Kidney tubule cell (primary cell): ENCODE measurements around the gene SLC6A7.
"Not testable (repeated sequence)": the region's sequence is repeated elsewhere in the genome, so short reads cannot be mapped to it uniquely, and the experiment has no call there.

Experiments used
- DNase-seq: peaks from one replicate; pipeline ENCODE4 v3.0.0-alpha.2; 2018; ENCODE audit warnings: low spot score

The SLC6A7 gene

DNA sequence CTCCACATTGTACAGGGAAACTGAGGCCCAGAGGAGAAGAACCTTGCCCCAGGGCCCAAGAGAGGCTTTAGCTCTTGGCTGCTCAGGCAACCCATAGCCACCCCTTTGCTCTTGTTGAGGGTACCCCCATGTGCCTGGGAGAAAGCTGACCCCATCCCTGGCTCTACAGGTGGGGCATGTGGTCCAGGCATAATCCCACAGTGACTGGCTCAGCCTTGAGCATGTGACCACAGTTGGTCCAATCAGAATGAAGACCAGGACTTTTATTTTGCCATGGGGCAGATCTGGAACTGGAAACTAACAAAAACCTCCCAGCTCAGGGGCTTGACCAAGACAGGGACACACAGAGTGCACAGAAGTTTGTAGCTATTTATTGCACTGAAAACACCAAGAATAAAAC lies 29.3 kb downstream of the SLC6A7 start:
- DNase-seq = no peak

DNA sequence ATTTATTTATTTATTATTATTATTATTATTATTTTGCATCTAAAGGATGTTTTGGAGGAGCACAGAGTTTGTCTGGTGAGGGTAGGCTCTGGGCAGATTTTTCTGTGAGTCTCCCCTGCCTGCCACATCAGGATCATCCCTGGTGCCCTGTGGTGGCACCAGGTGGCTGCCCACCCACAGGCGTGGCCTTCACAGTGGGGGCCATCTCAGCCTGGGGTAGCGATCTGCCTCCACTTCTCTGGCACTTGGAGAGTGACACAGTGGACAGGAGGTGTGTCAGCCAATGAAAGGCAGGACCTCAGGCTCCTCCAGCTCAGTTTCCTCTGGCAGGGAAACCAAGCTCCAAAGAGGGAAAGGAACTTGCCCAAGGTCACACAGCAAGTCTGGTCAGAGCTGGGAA lies 30.0 kb downstream of the SLC6A7 start:
- no peak for DNase-seq

DNA sequence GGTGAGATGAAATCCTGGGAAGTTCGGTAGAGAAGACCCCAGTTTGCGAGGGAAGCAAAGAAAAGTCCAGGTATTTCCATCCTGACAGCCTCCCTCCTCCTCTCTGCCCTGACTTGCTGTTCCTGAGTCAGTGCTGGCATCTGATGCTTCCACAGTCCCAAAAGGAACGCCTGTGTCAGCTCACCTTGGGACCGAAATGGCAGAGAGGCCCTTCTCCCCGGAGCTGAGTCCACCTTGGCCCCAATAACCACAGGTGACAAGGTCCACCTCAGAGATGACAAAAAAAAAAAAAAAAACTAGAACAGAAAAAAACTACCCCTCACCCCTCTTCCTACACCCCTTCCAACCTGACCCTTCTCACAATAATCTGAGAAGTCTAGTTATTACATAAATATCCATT lies 31.6 kb downstream of the SLC6A7 start:
- no peak for DNase-seq

DNA sequence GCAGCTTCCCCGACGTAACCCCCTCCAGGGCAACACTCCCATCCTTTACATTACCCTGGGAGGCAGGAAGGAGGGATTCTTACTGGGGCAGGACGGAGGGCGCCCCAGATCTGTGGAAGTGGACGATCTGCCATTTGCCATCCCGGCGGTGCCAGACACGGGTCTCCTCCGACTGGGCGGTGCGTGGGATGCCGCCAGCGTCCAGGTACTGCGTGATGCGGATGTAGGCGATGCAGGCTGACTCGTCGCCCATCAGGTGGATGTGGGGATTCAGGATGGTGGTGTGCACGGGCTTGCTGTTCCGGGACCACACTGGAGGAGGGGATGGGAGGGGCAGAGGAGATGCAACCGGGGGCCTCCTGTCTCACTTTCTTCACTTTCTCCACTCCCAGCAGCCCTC lies 33.0 kb downstream of the SLC6A7 start:
- DNase-seq = no peak

DNA sequence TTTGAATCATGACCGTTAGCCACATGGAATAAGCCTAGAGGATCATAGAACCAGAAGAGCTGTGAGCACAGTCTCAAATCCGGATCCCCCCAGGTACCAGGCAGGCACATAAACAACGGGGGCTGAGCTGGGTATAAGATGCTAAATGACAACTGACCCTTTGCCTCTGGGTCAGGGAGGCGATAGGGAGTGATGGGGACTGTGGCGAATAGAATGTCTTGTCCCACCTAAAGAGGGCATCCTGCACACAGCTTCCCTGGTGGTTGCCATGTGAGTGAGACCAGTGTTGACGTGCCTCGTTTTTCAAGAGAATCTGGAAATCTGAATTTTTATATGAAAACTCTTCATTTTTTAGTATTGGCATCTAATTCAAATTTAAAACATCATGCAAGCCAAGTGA lies 33.6 kb downstream of the SLC6A7 start:
- DNase-seq = no peak

DNA sequence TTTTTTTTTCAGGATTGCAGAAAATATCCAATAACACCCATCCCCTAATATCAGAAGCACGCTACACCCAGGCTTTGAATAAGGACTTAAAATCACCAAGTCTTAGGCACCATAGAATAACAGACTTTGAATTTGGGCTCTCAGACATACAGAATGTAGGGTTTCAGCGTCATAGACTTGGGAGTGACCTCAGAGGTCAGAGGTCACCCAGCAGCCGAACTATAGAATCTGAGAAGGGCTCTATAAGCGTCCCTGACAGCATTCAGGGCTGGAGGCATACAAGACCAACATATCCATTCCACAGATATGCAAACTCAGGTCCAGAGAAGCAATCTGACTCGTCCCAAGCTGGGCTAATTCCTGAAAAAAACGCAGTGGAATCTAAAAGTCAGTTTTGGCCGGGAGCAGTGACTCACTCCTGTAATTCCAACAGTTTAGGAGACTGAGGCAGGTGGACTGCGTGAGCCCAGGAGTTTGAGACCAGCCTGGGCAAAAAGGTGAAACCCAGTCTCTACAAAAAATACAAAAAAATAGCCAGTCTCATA lies 34.7 kb downstream of the SLC6A7 start:
- DNase-seq = no peak

DNA sequence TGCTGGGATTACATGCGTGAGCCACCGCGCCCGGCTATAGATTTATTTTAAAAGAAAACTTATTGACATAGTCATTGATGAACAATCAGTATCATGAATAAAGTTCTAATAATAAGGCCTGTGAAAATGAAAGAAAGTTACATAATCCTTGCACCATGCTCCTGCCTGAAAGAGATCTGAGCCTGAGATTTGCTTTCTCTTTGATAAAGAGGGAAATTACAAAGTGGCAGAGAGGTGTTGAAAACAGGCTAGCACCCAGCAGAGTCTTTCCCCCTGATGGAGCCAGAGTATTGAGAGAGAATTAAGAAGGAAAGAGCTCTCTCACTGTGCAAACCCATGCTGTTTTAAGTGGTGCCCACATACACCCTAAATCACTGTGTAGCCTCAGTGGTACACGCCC lies 37.2 kb downstream of the SLC6A7 start:
- DNase-seq = no peak

DNA sequence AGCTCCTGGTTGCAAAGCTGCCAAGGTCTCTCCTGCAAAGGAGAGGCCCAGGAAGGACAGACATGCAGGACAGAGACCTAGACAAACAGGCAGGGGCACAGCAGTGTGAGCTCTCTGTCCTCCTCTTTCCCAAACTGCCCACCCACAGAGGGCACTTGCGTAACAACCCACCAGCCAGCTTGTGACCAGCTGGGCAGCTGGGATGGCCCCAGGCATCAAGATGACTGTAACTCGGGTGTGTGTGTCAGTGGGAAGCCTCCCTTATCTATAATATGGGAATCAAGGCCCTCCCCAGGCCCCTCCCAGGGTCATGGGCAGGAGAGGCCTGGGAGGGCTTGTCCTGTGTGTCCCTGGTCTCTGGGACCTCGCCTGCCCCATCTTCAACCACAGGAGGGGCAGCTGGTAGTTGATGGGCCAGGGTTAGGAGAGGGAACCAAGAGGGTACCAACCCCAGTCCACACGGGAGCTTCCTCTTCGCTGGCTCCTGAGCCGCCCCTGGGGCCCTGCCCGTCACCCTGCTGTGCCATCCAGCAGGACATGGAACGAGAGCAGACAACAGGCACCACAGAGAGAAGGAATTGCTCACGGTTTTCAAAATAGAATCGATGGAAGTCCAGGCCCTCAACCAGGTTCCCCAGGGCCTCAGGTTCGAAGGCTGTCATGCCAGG lies 37.9 kb downstream of the SLC6A7 start:
- DNase-seq = no peak

DNA sequence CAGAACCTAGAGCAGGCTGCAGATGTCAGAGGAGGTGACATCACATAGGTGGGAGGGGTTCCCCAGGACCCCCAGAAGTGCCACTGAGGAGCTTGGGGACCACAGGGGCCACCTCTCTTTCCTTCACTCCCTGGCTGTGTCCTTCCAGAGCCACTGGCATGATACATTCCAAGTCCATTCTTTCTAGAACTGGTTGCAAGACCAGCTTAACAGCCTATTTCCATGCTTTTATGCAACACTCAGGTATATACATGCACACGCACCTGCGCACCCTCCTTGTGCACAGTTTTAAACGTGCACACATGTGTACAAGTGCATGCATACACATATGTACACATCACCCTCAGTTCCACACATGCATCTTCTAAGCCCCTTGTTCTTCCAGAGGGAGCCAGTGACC lies 39.7 kb downstream of the SLC6A7 start:
- no peak for DNase-seq

DNA sequence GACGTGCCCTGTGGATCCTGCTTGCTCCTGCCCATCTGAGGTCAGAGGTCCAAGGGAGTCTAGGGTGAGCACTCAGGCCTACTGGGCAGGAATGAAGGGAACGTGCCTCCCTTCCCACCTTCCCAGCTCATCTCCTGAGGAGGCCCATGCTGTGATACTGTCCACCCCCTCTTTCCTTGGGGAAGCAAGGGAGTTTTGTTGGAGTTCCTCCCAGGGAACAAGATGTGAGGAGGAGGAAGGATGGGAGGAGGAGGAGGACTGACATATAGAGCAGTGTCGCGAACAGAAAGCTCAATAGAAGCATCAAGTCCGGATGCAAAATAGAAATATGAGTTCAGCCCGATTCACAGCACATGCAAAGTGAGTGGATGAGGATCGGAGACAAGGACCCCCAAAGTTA lies 41.0 kb downstream of the SLC6A7 start:
- DNase-seq = no peak

DNA sequence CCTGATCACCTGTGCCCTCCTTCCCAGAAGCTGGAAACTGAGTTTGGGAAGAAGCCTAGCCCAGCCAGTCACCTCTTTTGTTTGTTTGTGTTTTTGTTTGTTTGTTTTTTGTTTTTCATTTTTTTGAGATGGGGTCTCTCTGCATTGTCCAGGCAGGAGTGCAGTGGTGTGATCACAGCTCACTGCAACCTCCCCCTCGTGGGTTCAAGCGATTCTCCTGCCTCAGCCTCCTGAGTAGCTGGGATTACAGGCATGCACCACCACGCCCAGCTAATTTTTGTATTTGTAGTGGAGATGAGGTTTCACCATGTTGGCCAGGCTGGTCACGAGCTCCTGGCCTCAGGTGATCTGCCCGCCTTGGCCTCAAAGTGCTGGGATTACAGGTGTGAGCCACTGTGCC lies 43.8 kb downstream of the SLC6A7 start:
- not testable (repeated sequence) for DNase-seq

DNA sequence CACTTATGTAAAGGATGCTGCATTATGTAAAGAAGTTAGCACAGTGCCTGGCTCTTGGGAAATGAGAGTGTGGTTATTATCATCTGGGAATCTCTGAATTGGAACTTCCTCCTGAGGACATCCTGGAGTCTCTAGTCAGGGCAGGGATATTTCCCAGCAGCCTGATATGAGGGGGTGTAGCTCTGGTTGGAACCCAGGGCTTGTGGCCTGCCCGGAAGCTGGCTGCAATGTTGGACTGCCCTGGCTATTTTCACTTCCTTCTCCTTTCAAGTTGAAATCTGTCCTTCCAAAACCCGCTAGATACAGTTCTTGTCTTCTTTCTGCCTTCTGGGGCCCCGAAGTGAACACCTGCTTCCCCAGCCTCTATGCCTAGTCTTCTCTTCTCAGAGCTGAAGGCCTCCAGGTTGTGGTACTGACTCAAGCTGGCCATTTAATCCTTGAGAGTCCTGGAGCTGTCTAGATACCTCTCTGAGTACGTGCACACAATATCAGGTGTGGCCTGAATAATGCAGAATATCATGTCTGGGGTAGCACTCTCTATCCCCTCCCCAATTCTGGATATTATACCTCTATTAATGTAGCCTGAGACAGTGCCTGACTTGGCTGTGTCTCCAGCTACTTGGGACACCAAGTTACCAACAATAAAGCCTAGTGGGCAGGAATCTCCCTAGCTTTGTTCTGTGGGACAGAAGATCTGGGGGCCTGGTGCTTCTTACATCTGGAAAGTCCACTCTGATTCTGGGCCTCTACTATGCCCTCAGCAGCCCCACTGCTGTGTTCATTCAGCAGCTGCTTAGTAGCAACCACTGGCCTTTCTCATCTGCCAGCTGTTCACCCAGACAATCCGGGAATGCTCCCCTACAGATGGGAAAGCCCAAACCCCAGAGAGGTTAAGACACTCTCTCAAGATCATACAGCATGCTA lies 45.0 kb downstream of the SLC6A7 start:
- no peak for DNase-seq

DNA sequence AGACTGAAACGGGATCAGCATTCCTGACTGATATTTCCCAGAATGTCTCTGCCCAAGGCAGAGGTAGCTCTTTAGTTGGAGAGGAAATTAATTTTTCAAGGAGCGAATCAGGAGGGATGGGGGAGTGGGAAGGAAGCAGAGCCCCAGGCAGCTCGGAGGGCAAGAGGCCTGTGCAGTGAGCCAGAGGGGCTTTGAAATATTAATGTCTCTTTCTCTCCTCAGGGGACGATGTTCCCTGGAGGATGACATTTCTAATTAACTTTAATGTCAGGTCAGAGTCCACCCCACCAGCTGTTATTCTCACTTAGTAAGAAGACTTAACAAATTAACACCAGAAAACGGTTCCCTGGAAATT lies 45.6 kb downstream of the SLC6A7 start:
- no peak for DNase-seq

DNA sequence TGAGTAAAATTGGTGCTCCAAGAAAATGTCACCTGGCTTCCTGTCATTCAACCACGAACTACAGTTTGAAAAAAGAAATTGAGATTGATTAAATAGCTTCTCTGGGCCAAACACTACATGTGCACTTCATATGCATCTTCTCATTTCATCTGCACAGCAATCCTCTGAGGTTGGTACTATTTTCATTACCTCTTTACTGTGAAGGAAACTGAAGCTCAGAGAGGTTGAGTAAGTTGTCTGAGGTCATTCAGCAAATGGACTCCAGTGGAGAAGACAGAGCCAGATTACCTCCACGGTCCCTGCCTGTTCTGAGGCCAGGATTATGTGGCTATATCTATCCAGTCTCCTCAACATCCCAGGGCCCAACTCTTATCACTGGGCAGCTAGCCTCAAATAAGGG lies 46.5 kb downstream of the SLC6A7 start:
- DNase-seq = no peak

DNA sequence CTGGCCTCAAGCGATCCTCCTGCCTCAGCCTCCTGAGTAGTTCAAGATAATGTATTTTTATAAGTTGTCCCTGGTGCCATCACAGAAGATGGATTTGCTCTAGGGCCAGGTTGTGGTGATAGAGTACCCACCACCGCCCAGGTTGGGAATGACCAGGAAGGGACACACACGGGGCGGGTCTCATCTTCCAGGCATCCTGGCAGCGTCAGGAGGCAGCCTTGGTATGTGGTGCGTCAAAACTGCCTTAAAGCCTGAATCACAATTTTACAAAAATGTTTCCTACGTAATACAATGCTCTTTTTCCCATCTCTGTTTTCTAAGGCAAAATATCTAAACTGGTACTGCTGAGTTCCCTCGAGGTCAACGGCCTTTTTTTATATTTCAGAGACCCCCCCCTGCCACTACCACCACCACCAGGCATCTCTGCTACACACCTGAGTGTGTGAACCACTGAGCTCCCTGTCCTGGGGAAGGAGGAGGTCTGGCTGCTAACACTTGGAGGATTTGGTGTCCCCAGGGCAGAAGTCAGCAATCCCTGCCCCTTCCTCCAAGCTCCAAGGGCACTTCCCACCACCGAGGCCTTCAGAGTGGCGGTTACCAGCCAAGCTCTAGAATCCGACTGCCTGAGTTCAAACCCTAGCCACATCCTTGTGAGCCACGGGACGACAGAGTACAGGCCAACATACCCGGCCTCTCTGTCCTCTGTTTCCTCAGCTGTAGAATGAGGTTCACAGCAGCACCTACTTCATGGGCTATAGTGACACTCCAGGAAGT lies 47.3 kb downstream of the SLC6A7 start:
- DNase-seq = no peak

DNA sequence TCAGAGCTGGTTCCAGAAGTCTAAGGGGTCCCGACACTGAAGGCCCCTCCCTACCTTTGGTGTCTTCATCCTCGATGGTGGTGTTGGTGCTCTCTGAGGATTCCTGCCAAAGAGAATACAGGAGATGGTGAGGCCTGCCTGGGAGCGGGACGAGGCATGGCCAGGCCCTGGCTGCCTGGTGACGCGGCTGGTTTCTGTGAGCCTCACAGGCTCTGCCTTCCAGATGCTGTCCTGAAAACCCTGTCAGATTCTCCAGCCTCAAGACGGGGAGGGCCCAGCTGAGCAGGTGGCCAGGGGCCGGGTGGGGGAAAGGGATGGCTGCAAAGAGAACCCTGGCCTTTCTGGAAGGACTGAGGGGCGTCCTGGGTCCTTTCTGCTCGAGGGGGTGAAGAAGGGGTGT lies 48.8 kb downstream of the SLC6A7 start:
- DNase-seq = no peak

DNA sequence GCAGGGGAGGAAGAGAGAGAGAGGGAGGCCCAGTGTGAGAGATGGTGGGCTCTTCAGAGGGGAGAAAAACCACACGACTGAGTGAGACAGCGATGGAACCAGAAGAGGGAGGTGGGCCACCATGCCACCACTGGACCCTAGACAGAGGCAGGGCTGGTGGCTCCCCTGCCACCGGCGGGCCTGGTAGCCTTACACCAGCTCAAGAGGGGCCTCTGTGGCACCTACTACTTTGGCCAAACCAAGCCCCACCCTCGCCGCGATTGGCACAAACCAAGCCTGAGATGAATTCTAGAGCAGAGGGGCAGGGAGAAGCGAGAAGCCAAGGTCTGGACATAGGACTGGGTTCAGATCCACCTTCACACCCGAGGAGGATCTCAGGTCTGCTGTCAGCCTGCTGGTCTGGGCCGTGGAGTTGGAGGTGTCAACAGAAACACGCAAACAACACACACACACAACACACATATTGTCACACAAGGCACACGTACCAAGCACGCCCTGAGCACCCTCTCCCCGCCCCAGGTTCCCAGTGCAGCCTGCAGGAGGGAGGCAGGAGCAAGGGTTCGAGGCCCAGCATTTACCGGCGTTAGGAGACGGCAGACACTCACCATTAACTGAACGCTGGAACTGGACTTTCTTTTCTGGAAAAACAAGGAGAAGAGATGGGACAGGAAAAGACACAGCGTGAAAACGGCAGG lies 49.4 kb downstream of the SLC6A7 start:
- DNase-seq = no peak

DNA sequence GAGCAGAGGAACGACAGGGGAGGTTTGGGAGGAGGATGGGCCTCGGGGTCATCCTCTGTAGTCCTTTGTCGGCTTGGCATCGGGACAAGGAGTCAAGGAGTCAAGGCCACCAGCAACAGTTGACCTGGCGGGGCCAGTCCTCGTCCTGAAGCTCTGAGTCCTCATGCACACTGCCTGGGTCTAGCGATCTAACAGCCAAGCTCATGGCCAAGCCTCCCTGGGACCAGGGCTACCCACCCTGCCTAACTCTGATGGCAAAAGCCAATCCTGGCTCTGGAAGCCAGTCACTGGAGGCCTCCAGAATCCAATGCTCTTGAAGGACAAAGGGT lies 49.9 kb downstream of the SLC6A7 start:
- no peak for DNase-seq

DNA sequence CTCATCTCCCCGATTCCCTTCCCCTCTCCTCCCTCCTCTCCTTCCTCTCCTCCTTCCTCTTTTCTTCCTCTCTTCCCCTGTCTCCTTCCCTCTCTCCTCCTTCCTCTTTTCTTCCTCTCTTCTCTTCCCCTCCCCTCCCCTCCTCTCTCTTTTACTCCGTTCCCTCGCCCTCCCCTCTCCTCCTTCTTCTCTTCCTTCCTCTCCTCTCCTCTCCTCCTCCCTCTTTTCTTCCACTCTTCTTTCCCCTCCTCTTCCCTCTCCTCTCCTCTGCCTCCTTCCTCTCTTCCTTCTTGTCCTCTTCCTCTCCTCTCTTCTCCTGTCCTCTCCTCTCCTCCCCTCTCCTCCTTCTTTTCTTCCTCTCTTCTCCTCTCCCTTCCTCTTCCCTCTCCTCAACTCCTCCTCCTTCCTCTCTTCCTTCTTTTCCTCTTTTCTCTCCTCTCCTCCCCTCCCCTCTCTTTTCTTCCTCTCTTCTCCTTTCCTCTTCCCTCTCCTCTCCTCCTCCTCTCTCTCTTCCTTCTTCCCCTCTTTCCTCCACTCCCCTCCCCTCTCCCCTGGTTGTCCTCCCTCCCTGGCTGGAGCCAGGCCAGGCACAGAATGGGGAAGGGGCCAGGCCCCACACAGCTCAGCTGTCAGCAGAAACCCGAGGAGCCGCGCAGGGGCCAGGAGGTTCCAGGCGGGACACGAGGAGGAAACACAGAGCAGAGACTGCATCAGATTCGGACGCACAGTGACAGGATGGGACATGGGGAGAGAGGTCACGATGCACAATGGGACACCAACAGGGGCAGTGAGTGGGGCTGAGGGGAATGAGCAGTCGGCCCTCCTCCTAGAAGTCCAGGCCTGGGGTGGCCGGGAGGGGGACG lies 51.7 kb downstream of the SLC6A7 start:
- DNase-seq = no peak

DNA sequence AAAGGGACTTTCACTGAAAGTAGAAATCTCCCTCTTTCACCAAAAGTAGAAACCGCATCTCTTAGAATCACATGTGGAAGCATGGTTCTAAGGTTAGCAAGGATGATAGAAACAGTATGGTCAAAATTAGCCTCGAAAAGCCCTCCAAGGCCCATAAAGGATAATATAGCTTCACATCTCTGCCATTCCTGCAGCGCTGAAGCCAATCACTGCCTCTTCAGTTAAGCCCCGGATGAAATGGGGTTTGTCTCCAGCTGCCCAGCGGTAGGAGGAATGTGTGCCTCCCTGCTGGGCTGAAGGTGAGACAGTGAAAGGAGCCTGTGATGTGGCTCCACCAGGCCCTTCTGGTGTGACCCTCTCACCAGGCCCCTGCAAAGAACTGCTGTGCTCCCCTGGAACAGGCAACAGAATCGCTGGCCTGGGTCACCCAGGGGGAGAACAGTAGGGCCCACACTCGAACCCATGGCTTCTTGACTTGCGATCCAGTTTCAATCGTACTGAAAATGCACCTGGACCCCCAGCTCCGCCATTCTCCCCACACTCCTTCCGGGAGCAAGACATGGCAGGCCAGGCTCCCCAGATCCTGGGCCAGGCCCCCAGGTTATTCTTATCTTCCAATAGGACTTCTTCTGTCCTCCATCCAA lies 52.5 kb downstream of the SLC6A7 start:
- DNase-seq = no peak

DNA sequence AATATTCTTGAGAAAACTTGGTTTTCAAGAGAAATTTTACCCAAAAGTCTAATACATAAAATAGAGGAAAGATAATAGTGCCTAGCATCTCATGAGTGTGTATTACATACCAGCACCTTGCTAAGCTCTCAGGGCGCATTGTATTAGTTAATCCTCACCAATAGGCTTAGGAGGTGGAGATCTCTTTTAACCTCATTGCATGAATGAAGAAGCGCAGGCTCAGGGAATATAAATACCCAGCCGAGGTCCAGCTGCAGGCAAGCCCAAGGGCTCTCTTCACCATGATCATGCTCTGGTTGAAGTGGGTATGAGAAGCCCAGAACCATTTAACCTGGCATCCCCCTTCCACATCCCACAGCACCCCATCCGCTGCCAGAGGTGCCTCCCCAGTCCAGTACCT lies 53.7 kb downstream of the SLC6A7 start:
- no peak for DNase-seq
